ENCODE data around the gene GAS1.

GRCh38 chr9:86943201-86944113, 3.8 kb downstream of the GAS1 start:
- no peak for TF ChIP-seq CTCF (IDR thresholded peaks at IDR 0.05)
- TF ChIP-seq POLR2A (IDR thresholded peaks at IDR 0.05), result no peak
